ENCODE data around the gene CSF2RB.

Gene CSF2RB

DNA sequence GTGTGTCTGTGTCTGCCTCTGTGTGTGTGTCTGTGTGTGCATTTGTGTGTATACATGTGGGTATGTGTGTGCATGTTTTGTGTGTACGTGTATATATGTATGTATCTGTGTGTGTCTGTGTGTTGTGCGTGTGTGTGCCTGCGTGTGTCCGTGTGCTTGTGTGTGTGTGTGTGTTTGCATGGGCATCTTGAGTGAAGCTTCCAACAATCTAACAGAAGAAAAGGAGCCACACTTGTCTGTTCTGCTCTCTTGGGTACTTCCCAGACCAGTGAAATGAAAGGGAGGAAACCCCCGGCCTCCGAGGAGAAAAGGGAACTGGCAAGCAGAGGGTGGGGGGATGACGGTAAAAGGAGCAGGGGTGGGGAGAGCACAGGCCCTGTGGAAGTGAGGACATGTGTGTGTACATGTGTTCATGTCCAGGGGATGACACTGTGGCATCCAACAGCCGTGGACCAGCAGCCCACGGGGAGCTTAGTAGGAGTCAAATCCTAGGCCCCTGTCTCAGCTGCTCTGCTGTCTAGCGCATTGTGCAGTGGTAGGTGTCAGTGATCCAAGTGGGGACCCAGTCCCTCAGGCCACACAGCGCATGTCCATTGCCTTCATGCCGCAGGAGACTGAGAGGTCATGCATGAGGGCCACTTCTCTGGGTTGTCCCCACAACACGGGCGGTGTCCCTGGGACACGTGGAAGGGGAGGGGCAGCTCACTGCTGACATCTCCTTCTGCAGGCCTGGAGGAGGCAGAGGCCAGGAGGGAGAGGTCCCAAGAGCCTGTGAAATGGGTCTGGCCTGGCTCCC lies 8.1 kb downstream of the CSF2RB start:
- DNase-seq (ENCODE audit: low read depth, low spot score), result no peak

DNA sequence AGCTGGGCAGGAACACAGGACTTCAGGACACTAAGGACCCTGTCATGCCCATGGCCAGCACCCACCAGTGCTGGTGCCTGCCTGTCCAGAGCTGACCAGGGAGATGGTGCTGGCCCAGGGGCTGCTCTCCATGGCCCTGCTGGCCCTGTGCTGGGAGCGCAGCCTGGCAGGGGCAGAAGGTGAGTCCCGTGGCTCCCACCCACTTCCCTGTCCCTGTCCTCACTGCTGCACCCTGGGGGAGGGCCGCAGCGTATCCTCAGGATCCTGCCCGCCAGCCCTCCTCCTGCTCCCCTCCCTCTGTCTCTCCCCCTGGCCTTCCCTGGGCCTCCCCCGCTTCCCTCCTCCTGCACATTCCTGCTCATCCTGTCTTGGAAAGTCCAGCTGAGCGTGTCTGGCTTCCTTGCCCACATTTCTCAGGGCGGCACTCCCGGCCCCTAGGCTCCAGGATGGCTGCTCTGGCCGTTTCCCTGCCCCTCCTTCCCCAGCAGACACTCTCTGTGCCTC lies 8.7 kb downstream of the CSF2RB start:
- DNase-seq (ENCODE audit: low read depth, low spot score), result no peak

DNA sequence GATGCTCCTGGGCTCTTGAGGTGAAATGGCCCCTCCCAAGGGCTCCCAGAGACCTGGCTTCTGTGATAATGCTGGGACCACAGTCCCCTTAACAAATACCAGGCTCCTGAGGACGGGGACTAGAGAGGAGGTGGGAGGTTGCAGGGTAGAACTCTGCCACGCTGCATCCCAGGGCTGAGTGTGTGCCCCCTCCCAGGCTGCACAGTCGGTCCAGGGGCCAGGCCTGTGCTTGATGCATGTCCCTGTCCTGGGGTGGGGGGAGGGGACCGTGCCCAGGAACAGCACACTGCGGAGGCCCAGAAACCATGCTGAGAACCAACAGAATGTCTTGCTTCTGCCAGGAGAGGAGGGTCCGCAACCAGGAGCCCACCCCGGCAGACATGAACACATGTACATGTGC lies 9.3 kb downstream of the CSF2RB start:
- DNase-seq (ENCODE audit: low read depth, low spot score), result no peak

DNA sequence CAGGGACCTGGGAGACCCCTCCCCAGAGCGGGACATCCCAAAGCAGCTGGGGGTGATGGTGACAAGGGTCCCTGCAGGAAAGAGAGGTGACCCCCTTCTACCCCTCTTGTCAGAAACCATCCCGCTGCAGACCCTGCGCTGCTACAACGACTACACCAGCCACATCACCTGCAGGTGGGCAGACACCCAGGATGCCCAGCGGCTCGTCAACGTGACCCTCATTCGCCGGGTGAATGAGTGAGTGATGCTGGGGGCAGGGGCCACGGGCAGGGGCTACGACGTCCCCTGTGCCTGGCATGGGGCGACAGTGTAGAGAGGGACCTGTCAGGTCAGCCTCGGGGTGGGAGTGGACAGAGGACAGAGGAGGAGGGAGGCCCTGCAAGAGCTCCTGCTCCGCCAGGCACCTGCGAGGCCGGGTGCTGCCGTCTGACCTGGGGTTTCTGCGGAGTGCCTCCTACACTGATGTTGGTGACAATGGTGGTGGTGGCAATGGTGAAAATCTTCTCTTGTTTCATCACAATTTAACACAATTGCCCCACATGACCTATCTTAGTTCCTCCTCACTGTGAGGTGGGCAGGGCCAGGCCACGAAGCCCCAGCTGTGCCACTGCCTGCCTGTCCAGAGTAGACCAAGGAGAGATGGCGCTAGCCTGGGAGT lies 9.8 kb downstream of the CSF2RB start:
- no peak for DNase-seq (ENCODE audit: low read depth, low spot score)

DNA sequence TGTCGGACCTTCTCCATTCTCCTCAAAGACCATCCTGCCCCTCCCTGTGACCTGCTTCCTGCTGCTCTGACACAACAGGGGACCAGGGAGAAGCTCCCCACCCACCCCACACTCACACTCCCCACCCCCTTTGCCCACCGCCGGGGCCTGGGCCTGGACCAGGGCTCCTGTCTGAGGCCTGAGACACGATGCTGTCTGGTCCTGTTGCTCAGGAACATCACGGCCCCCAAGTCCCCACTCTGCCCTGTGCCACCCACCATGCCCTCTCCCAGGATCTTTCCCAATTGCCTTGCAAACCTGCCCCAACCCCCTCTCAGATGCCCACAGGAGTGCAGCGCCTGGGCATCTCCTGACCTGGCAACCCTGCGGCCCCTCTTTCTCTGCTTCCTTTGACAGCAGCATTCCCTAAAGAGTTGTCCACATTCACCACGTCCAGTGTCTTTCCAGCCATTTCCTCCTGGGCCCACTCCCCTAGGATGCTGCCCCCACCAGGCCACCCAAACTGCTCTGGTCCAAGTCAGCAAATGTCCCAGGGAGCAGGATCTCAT lies 10.8 kb downstream of the CSF2RB start:
- no peak for DNase-seq (ENCODE audit: low read depth, low spot score)

DNA sequence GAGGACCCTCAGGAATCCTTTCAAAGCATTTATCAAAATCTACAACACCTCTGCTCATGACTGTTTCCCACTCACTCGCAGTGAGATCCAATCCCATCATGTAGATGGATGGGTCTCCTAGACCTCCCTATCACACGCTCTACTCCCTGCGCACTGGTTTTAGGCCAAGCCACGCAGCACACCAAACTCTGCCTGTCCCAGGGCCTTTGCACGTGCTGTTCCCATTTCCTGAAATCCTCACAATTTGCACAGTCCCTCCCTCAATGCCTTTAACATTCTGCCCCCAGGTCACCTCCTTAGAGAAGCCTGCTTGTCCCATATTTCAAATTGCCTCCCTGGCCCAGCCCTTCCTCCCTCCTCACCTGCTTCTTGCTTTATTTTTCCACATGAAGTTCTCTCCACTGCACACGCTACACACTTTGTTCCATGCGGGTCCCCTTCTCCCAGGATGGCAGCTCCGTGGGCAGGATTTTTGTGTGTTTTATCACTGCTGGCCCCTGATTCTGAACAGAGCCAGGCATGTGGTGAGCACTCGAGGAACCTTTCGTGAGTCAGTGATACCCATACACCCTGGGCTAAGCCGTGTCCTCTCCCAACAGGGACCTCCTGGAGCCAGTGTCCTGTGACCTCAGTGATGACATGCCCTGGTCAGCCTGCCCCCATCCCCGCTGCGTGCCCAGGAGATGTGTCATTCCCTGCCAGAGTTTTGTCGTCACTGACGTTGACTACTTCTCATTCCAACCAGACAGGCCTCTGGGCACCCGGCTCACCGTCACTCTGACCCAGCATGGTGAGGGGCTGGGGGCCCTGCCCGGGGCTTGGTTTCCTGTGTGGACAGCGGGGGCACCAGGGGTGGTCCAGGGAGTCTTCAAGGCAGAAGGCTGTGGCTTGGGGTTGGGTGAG lies 12.2 kb downstream of the CSF2RB start:
- no peak for DNase-seq (ENCODE audit: low read depth, low spot score)

DNA sequence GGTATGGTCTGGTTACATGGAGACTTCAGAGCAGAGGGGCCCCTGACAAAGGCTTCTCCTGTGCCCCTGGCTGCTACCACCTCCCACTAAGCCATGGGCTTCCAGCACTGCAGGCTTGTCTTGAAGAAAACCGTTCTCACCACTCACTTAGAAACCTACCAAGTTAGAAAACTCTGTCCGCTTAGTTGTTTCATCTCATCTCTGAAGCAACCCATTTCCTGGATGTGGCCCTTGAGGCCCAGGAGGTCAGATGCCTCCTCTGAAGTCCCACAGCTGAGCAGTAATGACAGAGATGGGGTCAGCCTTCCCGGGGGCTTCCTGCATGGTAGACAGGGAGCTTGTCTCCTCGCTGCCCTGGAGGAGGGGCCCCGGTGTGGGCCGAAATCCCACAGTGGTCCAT lies 12.9 kb downstream of the CSF2RB start:
- no peak for DNase-seq (ENCODE audit: low read depth, low spot score)

DNA sequence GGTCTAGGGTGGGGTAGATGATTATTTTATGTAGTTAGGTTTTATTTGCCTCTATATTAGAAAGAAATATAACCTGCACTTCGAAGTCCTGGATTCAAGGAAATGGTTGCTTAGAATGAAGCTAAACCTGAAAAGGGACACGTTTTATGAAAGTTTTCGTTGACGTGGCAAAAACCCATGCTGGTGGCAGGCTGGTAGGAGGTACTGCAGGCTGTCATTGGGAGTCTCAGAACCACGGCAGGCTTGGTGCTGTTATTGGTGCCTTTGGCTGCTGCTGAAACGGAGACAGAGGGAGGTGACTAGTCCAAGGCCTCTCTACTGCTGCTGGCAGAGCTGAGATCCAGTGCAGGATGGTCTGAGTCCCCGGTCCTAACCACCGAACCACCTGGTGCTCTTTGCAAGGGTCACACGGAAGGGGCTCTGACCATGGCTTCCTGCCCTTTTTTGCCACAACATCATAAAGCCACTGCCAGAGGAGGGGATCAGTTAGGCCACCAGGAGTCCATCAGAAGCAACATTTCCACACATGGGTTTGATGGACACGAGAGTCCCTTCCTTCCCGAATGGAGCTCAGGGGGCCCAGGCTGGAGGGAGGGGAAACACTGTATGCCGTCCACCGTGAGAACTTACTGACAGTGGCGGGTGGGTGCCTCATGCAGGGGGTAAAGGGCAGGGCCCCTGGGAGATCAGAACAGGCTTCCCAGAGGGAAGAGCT lies 13.4 kb downstream of the CSF2RB start:
- DNase-seq (ENCODE audit: low read depth, low spot score), result no peak

DNA sequence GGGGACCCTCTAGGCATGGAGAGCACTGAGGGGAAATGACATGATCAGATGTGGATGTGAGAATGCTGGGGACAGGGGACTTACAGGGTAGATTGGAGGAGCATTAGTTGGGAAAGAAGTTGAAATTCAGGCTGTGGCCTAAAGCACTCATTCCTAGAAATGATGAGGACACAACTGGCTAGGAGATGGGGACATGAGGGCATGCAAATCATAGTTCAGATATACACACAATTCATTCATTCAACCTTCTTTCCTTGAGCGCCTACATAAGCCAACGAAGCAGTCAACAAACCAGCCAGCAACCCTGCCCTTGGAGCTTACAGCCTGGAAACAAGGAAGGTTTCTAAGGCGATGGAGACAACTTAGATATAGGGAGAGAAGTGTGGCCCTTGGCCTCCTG lies 14.2 kb downstream of the CSF2RB start:
- no peak for DNase-seq (ENCODE audit: low read depth, low spot score)

DNA sequence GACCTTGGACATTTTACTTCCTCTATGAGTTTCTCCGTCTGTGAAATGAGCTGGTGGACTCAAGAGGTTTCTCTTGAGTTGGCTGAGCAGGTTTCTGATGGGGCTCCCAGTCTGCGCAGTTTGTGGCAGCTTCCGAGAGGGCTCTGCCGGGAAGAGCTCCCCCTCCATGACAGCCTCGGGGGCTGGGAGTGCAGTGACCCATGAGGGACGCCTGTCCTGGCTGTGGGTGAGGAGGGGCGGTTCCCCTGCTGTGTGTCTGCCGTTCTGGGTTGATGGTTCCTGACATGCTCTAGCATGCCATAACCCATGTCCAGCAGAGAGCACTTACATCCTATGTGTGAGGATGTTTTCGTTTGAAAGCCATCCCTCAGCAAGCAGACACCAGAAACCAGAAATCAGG lies 14.8 kb downstream of the CSF2RB start:
- no peak for DNase-seq (ENCODE audit: low read depth, low spot score)

DNA sequence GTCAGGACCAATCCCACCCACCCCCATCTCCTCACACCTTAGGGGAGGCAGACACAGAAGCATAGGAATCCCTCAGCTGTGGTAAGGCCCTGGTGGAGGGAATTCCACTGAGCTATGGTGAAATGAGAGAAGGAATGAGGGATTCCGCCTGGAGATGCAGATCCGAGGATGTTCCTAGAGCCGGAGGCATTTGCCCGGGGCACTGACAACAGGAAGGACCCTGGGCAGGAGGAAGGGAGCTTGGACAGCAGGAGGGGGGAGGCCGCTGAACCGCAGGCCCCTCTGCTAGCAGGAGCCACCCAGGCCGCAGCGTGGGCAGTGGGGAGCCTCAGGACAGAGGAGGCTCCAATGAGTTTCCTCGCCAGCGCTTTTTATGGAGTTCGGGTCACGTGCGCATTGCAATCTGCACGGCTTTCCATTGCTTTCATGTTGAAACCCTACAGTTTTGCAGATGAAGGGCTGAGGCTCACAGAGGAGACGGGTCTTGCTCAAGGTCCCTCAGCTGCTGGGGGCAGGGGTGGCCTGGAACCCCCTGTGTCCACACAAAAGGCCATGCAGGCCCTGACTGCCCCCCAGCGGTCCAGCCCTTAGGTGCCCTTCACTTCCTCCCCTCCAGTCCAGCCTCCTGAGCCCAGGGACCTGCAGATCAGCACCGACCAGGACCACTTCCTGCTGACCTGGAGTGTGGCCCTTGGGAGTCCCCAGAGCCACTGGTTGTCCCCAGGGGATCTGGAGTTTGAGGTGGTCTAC lies 15.5 kb downstream of the CSF2RB start:
- DNase-seq (ENCODE audit: low read depth, low spot score), result no peak

DNA sequence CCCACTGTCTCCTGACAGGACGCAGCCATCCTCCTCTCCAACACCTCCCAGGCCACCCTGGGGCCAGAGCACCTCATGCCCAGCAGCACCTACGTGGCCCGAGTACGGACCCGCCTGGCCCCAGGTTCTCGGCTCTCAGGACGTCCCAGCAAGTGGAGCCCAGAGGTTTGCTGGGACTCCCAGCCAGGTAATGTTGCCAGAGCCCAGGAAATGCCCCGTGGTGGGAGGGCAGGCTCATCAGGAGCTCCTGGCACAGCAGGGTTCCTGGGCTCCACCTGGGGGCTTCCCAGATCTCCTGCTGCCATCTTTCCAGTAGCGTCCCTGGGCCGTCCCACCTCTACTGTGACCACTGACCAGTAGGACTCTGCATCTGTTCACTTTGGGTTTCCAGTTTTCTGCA lies 16.2 kb downstream of the CSF2RB start:
- DNase-seq (ENCODE audit: low read depth, low spot score), result no peak

DNA sequence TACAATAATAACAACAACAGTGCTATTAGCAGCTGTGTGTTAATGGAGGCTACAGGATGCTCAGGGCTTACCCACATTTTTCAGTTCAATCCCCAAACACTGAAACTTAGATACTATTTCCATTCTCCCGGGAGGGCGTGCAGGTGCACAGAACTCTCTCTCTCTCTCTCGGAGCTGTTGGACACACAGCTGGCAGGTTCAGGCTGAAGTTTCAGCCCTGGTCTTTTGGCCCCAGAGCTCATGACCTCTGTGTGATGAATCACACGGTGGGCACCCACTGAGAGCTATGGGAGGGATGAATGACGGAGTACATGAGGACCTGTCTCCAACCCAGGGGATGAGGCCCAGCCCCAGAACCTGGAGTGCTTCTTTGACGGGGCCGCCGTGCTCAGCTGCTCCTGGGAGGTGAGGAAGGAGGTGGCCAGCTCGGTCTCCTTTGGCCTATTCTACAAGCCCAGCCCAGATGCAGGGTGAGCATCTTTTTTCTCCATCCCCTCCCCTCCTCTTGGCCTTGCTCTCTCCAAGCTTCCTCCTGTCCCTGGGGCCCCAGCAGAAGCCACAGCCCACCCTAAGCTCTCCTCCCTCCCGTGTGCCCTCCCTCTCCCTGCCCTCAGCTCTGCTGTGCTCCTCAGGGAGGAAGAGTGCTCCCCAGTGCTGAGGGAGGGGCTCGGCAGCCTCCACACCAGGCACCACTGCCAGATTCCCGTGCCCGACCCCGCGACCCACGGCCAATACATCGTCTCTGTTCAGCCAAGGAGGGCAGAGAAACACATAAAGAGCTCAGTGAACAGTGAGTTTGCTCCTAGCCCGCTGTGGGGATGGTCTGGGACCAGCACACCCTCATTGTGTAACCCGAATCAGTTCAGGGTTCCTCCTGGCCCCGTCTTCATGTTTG lies 16.9 kb downstream of the CSF2RB start:
- DNase-seq (ENCODE audit: low read depth, low spot score), result no peak

DNA sequence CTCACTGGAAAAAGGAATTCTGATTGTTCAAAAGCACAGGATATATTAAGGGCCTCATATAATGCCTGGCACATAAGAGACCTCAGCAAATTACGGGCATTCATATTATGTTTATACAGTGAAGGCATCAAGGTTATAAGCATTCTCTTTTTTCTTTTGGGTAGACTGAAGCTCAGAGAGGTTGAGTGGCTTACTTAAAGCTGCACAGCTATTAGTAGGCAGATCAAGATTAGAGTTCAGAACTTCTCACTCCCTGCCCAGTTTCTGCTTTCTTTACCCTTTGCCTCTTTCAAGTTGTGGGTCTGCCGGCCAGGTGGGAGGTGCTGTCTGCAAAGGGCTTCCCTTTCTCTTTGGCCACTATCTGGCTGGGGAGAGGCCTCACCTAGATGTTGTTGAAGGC lies 18.0 kb downstream of the CSF2RB start:
- DNase-seq (ENCODE audit: low read depth, low spot score), result no peak

DNA sequence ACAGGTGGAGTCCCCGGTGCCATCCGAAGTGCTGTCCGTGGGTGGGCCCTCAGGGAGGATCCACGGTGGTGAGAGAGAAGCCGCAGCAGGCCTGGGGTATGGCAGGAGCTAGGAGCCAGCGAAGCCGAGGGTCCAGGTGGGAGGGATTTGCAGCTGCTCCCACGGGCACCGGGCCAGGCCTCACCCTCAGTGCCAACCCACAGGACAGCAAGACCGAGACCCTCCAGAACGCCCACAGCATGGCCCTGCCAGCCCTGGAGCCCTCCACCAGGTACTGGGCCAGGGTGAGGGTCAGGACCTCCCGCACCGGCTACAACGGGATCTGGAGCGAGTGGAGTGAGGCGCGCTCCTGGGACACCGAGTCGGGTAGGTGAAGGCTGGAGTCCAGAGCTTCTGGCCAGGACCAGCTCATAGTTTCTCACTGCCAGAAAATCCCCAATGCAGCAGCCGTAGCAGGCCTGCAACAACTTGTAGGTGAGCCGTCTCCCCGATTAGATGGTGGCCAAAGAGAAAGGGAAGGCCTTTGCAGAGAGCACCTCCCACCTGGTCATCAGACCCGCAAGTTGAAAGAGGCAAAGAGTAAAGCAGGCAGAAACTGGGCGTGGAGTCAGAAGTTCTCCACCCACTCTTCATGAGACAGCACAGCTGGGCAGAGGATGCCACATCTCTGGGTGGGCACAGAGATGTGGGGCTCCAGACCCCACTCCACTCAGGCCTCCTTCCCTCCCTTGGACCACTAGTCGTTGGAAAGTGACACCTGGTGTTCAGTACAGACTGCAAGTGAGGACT lies 20.4 kb downstream of the CSF2RB start:
- no peak for DNase-seq (ENCODE audit: low read depth, low spot score)

DNA sequence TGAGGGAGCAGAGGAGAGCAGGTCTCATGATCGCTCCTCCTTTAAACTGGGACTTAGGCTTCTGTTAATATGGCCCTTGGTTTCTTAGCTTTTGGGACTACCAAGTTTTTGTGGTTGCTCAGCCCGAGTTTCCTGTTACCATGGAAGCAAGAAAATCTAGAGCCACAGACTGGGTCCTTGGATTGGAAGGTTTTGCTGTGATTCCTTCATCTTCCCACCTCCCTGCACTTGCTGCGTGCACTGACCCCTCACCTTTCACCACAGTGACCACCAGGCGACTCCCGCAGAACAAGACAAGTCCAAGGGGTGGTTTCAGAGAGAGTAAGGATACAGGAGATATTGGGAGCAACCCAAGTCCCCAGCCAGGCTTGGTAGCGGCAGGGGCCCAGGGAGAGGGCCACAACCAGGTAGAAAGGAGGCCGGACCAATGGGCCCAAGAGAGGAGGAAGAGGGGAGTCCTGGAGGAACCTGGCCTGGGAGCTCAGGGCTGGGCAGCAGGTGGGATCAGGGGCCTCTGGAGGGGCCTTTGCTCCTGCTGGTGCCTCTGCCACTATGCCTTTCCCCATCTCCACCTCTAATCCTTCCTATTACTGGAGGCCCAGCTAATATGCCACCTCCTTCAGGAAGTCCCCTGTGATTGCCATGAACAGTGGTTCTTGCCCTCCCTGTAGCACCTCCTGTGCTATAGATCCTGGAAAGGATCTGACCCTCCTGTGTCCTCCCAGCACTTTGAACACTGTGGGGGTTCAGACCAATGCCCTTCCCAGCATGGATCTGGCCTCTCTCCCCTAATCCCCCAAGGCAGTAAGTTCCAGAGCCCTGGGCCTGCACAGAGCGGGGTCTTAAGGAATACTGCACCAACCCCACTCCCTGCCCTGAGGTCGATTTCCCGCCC lies 21.2 kb downstream of the CSF2RB start:
- no peak for DNase-seq (ENCODE audit: low read depth, low spot score)

DNA sequence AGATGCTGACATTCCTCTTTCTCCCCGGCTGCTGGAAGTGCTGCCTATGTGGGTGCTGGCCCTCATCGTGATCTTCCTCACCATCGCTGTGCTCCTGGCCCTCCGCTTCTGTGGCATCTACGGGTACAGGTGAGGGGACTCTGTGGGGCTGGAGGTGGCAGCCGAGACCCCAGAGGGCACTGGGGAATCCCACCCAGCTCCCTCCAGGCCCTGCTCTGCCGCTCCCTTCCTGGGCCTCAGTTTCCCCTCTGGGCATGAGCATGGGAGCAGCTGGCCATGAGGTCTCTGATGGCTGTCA lies 21.8 kb downstream of the CSF2RB start:
- no peak for DNase-seq (ENCODE audit: low read depth, low spot score)

DNA sequence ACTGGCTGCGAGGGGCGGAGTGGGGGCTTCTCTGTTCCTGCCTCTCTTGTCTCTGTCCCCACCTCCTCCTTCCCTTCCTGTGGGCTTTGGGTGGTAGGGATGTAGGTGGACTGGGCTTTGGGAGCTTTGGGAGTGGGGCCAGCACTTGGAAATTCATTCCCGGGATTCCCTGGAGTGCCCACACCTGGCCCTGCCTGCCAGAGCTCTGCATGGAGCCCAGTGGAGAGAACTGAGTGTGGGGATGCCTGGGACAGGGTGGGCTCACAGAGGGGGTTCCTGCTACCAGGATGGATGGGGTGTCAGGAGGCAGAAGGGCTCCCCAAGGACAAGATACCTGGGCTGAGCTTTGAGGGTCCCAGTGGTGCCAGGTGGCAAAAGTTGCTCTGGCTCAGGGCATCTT lies 22.3 kb downstream of the CSF2RB start:
- DNase-seq (ENCODE audit: low read depth, low spot score), result no peak
